HepG2 (cell line): ENCODE data around the gene DELE1. TPM values are rescaled to one million over a fixed set of nuclear protein-coding genes. Genes with fewer than 3 reads are reported as not detected.

Experiments
- AHR ChIP-seq: IDR thresholded peaks from 2 replicates; pipeline ENCODE4 v1.6.1; 2018; ENCODE audit warnings: missing genetic modification reagents, missing compliant biosample characterization
- CHCHD3 ChIP-seq: sonication (generic); formaldehyde crosslinking; IDR thresholded peaks from 2 replicates; pipeline ENCODE4 v1.8.0; 2022; ENCODE audit warnings: mild to moderate bottlenecking, missing genetic modification reagents, moderate library complexity
- DR1 ChIP-seq: sonication (generic); formaldehyde crosslinking; IDR thresholded peaks from 2 replicates; pipeline ENCODE4 v1.8.0; 2021; ENCODE audit warnings: mild to moderate bottlenecking, missing genetic modification reagents, inconsistent platforms
- EEA1 ChIP-seq: sonication (generic); formaldehyde crosslinking; IDR thresholded peaks from 2 replicates; pipeline ENCODE4 v1.5.1; 2020; ENCODE audit warnings: mild to moderate bottlenecking, missing genetic modification reagents, borderline replicate concordance
- ESRRA ChIP-seq: sonication (generic); formaldehyde crosslinking; IDR thresholded peaks from 2 replicates; pipeline ENCODE4 v1.5.1; 2020; ENCODE audit warnings: mild to moderate bottlenecking, low read depth, missing genetic modification reagents
- GLI4 ChIP-seq: sonication (generic); formaldehyde crosslinking; IDR thresholded peaks from 2 replicates; pipeline ENCODE4 v1.5.1; 2020; ENCODE audit warnings: missing genetic modification reagents, mild to moderate bottlenecking, moderate library complexity, borderline replicate concordance
- GTF3A ChIP-seq: sonication (generic); formaldehyde crosslinking; conservative IDR thresholded peaks from 2 replicates; pipeline ENCODE4 v1.4.0; 2020; ENCODE audit warnings: mild to moderate bottlenecking, missing genetic modification reagents
- HNF4G ChIP-seq, 2 experiments: sonication (generic) in 1 of 2; formaldehyde crosslinking in 1 of 2; IDR thresholded peaks; 2 replicates each; pipeline versions ENCODE4 v1.4.0 to v1.6.1; 2011 to 2020; ENCODE audit warnings: borderline replicate concordance in 2 of 2, low read depth in 2 of 2, mild to moderate bottlenecking in 2 of 2, low read length in 1 of 2, missing genetic modification reagents in 1 of 2, moderate library complexity in 1 of 2
- MAFF ChIP-seq: IDR thresholded peaks from 2 replicates; pipeline ENCODE4 v1.6.1; 2011; ENCODE audit warnings: low read depth, low read length, improper control_type of control experiment
- MIER2 ChIP-seq: IDR thresholded peaks from 2 replicates; pipeline ENCODE4 v1.6.1; 2016; ENCODE audit warnings: missing biosample characterization, missing genetic modification reagents
- PHF20 ChIP-seq: sonication (generic); formaldehyde crosslinking; IDR thresholded peaks from 2 replicates; pipeline ENCODE4 v1.5.0; 2020; ENCODE audit warnings: mild to moderate bottlenecking, missing genetic modification reagents
- SIX1 ChIP-seq: sonication (generic); formaldehyde crosslinking; IDR thresholded peaks from 2 replicates; pipeline ENCODE4 v1.4.0; 2020; ENCODE audit warnings: missing genetic modification reagents, borderline replicate concordance
- SIX4 ChIP-seq: sonication (generic); formaldehyde crosslinking; IDR thresholded peaks from 2 replicates; pipeline ENCODE4 v1.4.0; 2020; ENCODE audit warnings: missing genetic modification reagents
- SNAPC5 ChIP-seq: sonication (generic); formaldehyde crosslinking; IDR thresholded peaks from 2 replicates; pipeline ENCODE4 v1.8.1; 2023; ENCODE audit warnings: mild to moderate bottlenecking, missing genetic modification reagents, borderline replicate concordance
- TCF7 ChIP-seq: sonication (generic); IDR thresholded peaks from 2 replicates; pipeline ENCODE4 v1.6.1; 2016; ENCODE audit warnings: antibody characterized with exemption, low read depth
- TOE1 ChIP-seq: sonication (generic); formaldehyde crosslinking; IDR thresholded peaks from 2 replicates; pipeline ENCODE4 v1.4.0; 2020; ENCODE audit warnings: mild to moderate bottlenecking, missing genetic modification reagents
- YY1 ChIP-seq: IDR thresholded peaks from 2 replicates; pipeline ENCODE4 v1.6.1; 2011; ENCODE audit warnings: low read length, low read depth, moderate library complexity, mild to moderate bottlenecking; ENCODE audit not compliant: insufficient read depth, insufficient replicate concordance
- ZNF18 ChIP-seq: sonication (generic); formaldehyde crosslinking; IDR thresholded peaks from 2 replicates; pipeline ENCODE4 v1.8.0; 2022; ENCODE audit warnings: mild to moderate bottlenecking, missing genetic modification reagents; ENCODE audit not compliant: insufficient replicate concordance
- ZNF253 ChIP-seq: sonication (generic); formaldehyde crosslinking; IDR thresholded peaks from 2 replicates; pipeline ENCODE4 v1.8.0; 2022; ENCODE audit warnings: mild to moderate bottlenecking, missing genetic modification reagents, borderline replicate concordance
- ZNF260 ChIP-seq: sonication (generic); formaldehyde crosslinking; IDR thresholded peaks from 2 replicates; pipeline ENCODE4 v1.4.0; 2020; ENCODE audit warnings: missing genetic modification reagents, low read depth, mild to moderate bottlenecking, borderline replicate concordance
- ZNF335 ChIP-seq: sonication (generic); formaldehyde crosslinking; IDR thresholded peaks from 2 replicates; pipeline ENCODE4 v1.4.0; 2020; ENCODE audit warnings: missing genetic modification reagents
- ZNF460 ChIP-seq: sonication (generic); formaldehyde crosslinking; IDR thresholded peaks from 2 replicates; pipeline ENCODE4 v1.5.1; 2020; ENCODE audit warnings: missing genetic modification reagents, mild to moderate bottlenecking, borderline replicate concordance
- ZNF549 ChIP-seq: sonication (generic); formaldehyde crosslinking; IDR thresholded peaks from 2 replicates; pipeline ENCODE4 v1.5.0; 2020; ENCODE audit warnings: missing genetic modification reagents
- ZNF574 ChIP-seq: sonication (generic); formaldehyde crosslinking; IDR thresholded peaks from 2 replicates; pipeline ENCODE4 v1.4.0; 2020; ENCODE audit warnings: missing genetic modification reagents
- ZNF589 ChIP-seq: sonication (generic); formaldehyde crosslinking; conservative IDR thresholded peaks from 2 replicates; pipeline ENCODE4 v1.8.0; 2022; ENCODE audit warnings: mild to moderate bottlenecking, moderate library complexity, missing genetic modification reagents
- polyA plus RNA-seq, 8 experiments: library from polyadenylated mRNA; depleted of rRNA in 3 of 8; stranded (reverse) in 7 of 8; unstranded in 1 of 8; fragments of >200 nt; fragmentation: Illumina TruSeq in 4 of 8; extraction: Trizol in 4 of 8; gene quantifications; 2 replicates each; pipeline versions ENCODE4 v1.2.1 to v1.2.3, GENCODE V29; 2011 to 2016; ENCODE audit warnings: low read depth in 4 of 8, missing spikeins in 1 of 8, mixed read lengths in 1 of 8; ENCODE audit not compliant: insufficient read depth in 1 of 8
- total RNA-seq, 5 experiments: library from RNA; depleted of rRNA; stranded (reverse); fragments of >200 nt; fragmentation: Illumina TruSeq; extraction: Trizol; gene quantifications; 2 replicates each; pipeline ENCODE4 v1.2.3, GENCODE V29; 2016; ENCODE audit warnings: low read depth in 1 of 5

Gene DELE1
- total and polyA plus RNA-seq, 2 of the 13 experiments (the other 11 are each of a cell fraction or from before 2014, with no cell fraction given): 57.5 to 90.3 TPM

- TF ChIP-seq MIER2 (CRISPR knock-in tag): peak; percentile 53; the same call in 1 of the 2 replicates
- no peak for TF ChIP-seq ZNF260
- TF ChIP-seq ZNF574: peak; percentile 91
- peak; percentile 78 for TF ChIP-seq ZNF18 (CRISPR knock-in tag)
- peak; percentile 57; the same call in 1 of the 2 replicates for TF ChIP-seq GLI4 (CRISPR knock-in tag)
- TF ChIP-seq SNAPC5 (CRISPR knock-in tag): no peak
- TF ChIP-seq ZNF460: peak; percentile 12; the same call in 1 of the 2 replicates
- 0 out of 2 replicates have a peak, but pooled peaks have one; percentile 49 for TF ChIP-seq EEA1 (CRISPR knock-in tag)
- no peak for TF ChIP-seq TCF7
- 0 out of 2 replicates have a peak, but pooled peaks have one; percentile 80 for TF ChIP-seq TOE1 (CRISPR knock-in tag)
- peak; percentile 87; the same call in 1 of the 2 replicates for TF ChIP-seq DR1 (CRISPR knock-in tag)
- TF ChIP-seq ZNF549 (CRISPR knock-in tag): no peak
- TF ChIP-seq ESRRA (CRISPR knock-in tag): peak; percentile 76
- TF ChIP-seq YY1: peak; percentile 76
- no peak for TF ChIP-seq MAFF
- TF ChIP-seq AHR: 0 out of 2 replicates have a peak, but pooled peaks have one; percentile 34
- TF ChIP-seq CHCHD3 (CRISPR knock-in tag): no peak
- TF ChIP-seq PHF20: peak; percentile 92
- no peak for TF ChIP-seq HNF4G (IDR thresholded peaks at IDR 0.05; ENCODE audit: borderline replicate concordance, low read depth, low read length)
- TF ChIP-seq HNF4G (CRISPR knock-in tag; IDR thresholded peaks at IDR 0.05; ENCODE audit: borderline replicate concordance, low read depth): peak; percentile 52; the same call in 1 of the 2 replicates
- TF ChIP-seq ZNF253 (CRISPR knock-in tag): 0 out of 2 replicates have a peak, but pooled peaks have one; percentile 30
- no peak; the same call in 1 of the 2 replicates for TF ChIP-seq ZNF335 (CRISPR knock-in tag)
- 0 out of 2 replicates have a peak, but pooled peaks have one; percentile 45 for TF ChIP-seq GTF3A (CRISPR knock-in tag)
- TF ChIP-seq ZNF589 (CRISPR knock-in tag): no peak; the same call in 1 of the 2 replicates
- no peak; the same call in 1 of the 2 replicates for TF ChIP-seq SIX4
- TF ChIP-seq SIX1: no peak
Observed at GRCh38 chr5:141968914-141969608, 45.4 kb downstream of the DELE1 start, which contains the start of gene RNF14 (continued).
